HG03097 (cell line): ENCODE data around the gene FKBP1A.

ENCODE experiments used
- ATAC-seq: cut with Tn5 transposase; IDR thresholded peaks from one replicate; pipeline ENCODE4 v1.9.1; 2021; ENCODE audit not compliant: unreplicated experiment, low FRiP score

The FKBP1A gene

GRCh38 chr20:1392693-1393506 lies at the start of gene FKBP1A:
Gene FKBP1A, minus strand, starts transcription at chr20:1393054. Its CDS starts 56 bp downstream, at chr20:1392998.
- peak; percentile 80 for ATAC-seq

GRCh38 chr20:1442304-1442703 lies 49.5 kb upstream of the FKBP1A start:
- no peak for ATAC-seq

- ATAC-seq: no peak
Measured at GRCh38 chr20:1441133-1441532, 48.3 kb upstream of the FKBP1A start.

DNA sequence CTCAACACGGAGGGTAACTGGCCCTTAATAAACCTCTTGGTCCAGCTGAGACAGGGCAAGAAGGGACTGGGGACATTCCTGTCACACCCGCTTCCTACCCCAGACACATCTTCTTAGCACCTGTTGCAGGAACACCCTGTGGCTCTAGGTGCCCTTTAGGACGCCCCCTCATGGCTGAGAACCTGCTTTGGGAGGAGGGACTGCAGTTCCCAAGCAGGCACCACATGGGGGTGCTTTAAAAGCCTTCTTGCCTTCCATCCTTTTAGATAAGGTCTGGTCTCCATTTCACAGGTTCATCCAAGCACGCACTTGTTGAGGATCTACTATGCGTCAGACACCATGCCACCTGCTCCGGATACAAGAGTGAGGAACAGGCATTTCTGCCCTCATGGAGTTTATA lies 47.2 kb upstream of the FKBP1A start:
- ATAC-seq: no peak

- no peak for ATAC-seq
Measured at GRCh38 chr20:1438361-1438760, 45.5 kb upstream of the FKBP1A start.

DNA sequence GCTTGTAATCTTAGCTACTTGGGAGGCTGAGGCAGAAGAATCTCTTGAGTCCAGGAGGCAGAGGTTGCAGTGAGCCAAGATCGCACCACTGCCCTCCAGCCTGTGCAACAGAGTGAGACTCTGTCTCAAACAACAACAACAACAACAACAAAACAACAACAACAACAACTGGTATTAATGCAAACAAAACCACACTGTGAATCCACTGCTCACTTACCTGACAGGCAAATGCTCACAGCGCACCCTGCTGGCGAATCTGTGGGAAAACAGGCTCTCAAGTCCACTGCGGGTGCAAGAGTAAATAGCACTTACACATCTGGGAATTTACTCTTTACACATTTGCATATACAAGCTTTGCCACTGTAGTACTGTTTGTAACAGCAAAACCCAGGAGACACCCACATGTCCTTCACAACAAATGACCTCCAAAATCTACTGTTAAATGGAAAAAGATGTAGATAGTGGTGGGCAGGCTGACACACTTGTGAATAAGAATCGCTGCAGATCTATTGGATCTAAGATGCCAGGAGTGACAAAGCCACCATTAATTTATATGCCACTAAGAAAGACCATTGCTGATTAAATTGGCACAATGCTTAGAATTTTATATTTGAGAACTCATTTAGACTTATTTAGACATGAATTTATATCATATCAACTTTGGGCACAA lies 44.5 kb upstream of the FKBP1A start:
- no peak for ATAC-seq

GRCh38 chr20:1436263-1436662 lies 43.4 kb upstream of the FKBP1A start:
- no peak for ATAC-seq

- ATAC-seq: peak; percentile 9
Measured at GRCh38 chr20:1435337-1435699, 42.5 kb upstream of the FKBP1A start.

DNA sequence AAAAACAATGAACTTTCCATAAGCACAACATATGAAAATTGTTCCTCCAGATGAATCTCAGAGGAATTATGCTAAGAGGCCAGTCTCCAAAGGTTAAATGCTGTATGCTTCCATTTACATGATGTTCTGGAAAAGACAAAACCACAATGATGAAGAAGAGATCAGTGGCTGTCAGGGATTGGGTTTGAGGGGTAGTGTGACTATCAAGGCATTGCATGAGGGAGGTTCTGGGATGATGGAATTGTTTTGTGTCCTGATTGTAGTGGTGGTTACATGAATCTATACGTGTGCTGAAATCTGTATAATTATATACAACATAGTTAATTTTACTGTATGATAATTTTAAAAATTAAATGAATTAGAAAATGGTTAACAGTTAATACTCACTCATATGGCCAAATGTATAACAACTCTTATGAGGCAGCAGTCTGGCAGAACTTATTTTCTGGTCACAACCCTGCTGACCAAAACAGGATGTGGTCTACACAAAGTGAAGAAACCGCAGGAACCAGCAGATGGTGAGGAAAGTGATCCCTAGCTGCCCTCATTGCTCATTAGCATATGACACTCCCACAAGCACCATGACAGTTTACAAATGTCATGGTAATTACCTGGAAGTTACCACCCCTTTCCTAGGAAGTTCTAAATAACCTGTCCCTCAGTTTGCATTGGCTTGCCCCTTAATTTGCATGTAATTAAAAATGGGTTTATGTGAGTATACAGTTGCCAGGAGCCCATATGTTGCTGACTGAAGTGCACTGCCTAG lies 41.9 kb upstream of the FKBP1A start:
- ATAC-seq: peak; percentile 72

- no peak for ATAC-seq
Measured at GRCh38 chr20:1431158-1431557, 38.3 kb upstream of the FKBP1A start.

GRCh38 chr20:1430004-1430451 lies 37.2 kb upstream of the FKBP1A start:
- ATAC-seq: no peak

DNA sequence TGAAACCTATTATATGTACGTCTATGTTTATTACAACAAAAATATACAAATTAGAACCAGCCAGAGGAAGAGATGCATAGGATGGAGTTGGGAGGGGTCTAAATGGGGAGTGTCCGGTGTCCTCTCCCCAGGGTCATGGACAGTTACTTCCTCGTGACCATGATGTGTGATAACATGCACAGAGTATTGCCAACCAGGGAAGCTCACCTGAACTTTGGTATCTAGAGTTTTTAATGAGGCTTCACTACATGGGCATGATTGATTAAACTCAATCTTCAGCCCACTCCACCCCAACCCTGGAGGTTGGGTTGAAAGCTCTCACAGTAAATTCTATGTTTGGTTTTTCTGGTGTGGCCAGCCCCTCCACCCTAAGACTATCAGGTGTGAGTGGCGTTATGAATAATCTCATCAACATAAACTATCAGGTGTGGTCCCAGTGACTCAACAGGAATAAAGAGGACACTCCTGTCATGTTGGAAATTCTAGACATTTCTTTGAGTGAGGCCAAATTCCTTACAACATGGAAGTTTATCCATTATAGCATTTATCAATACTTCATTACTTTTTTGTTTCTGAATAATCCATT lies 36.4 kb upstream of the FKBP1A start:
- no peak for ATAC-seq

DNA sequence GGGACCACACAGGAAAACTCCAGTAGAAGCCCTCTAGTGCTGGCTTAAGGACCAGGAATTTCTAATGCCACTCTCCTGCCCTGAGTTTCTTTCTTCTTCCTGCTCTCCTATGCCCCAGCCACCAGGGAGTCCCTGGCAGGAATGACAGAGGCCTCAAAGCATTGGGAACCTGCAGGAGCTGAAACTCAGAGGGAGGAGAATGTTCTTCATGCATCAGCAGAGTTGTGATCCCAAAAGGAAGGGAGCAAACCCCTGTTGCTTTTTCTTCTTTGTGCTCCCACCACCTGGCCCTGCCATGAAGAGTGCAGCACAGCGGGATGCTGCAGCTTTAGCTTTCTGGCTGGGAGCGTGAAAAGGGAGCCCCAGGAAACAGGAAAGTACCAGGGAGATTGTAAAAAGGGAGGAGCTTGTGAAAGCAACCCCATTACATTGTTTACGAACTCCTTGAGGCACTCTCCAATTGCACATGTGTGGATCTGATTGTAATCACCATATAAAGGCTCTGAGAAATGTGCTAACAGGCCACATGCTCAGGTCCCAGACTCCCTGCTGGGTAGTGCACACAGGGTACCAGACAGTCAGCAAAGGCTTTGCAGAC lies 34.7 kb upstream of the FKBP1A start:
- ATAC-seq: no peak

GRCh38 chr20:1426231-1426849 lies 33.5 kb upstream of the FKBP1A start:
- ATAC-seq: no peak

- no peak for ATAC-seq
Measured at GRCh38 chr20:1424336-1424735, 31.5 kb upstream of the FKBP1A start.

DNA sequence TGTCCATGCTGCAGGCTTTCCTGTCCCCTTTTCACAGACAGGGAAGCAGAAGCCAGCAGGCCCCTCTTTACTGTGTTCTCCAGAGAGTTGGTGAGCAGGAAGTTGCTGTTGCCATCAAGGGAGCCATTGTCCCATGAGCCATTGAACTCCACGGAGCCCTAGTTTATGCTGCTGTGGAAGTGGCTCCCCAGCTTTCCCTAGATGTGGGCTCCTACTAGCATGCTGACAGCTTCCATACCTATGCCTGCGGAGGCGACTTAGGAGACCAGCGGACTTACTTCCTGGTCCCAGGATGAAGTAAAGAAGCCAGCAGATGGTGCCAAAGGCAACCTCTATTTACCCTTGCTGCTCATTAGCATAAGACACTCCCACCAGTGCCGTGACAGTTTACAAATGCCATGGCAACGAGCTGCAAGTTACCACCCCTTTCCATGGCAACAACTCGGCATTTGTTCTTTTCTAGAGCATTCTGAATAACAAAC lies 30.8 kb upstream of the FKBP1A start:
- no peak for ATAC-seq

GRCh38 chr20:1423206-1423605 lies 30.4 kb upstream of the FKBP1A start:
- ATAC-seq: no peak

DNA sequence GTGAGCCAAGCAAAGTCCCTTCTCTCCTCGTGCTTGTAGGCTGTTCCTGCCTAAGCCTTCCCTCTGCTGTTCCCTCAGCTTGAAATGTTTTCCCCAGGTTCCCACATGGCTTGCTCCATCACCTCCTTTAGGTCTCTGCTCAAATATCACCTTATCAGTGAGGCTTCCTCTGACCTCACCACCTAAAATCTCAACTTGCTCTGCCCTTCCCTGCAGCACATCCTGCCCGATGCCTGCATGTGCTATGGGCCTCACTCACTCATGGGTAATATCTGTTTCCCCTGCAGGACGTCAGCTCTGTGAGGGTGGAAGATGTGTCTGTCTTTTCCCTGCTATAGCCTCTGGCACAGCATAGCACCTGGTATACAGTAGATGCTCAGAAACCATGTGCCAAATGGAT lies 29.9 kb upstream of the FKBP1A start:
- ATAC-seq: no peak

DNA sequence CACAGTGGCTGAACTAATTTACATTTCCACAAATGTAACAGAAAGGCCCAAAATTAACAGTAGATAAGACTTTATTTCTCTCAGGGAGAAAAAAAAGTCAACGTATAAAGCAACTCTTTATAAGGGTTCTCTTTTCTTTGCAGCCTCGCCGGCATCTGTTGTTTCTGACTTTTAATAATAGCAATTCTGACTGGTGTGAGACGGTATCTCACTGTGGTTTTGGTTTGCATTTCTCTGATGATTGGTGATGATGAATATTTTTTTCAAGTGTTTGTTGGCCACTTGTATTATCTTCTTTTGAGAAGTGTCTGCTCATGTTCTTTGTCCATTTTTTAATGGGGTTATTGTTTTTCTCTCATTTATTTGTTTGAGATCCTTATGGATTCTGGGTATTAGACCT lies 27.2 kb upstream of the FKBP1A start:
- ATAC-seq: no peak

- no peak for ATAC-seq
Measured at GRCh38 chr20:1418350-1418749, 25.5 kb upstream of the FKBP1A start.
